B cell (primary cell): ENCODE data around the gene NDEL1. TPM values are rescaled to one million over a fixed set of nuclear protein-coding genes. Genes with fewer than 3 reads are reported as not detected.

Source experiments
- ATAC-seq: fragments of 200-7000 bp; cut with Tn5 transposase; one replicate; pipeline ENCODE4 v1.10.0; 2021; ENCODE audit warnings: low read depth, mild to moderate bottlenecking, moderate number of reproducible peaks, moderate library complexity
- CTCF ChIA-PET: fragments of 350-600 bp; sonication (Branson Sonifier 250); formaldehyde crosslinking; loops from one replicate; lab custom pipeline; 2021; ENCODE audit warnings: antibody characterized with exemption, inconsistent platforms; lab: Charles Lee
- POLR2A ChIA-PET: fragments of 350-600 bp; sonication (Branson Sonifier 250); formaldehyde crosslinking; loops from one replicate; lab custom pipeline; 2021; ENCODE audit warnings: antibody characterized with exemption; lab: Charles Lee
- DNase-seq: peaks from one replicate; pipeline ENCODE4 v3.0.0; 2013
- H2AFZ ChIP-seq: 2 replicates; pipeline ENCODE4 v1.6.1; 2012; ENCODE audit warnings: mild to moderate bottlenecking, low read depth, low read length; ENCODE audit not compliant: insufficient read depth, poor library complexity, severe bottlenecking
- H3K27ac ChIP-seq, 2 donors: 1 replicate in 1 of 2; 2 replicates in 1 of 2; pipeline ENCODE4 v1.5.1; 2012 to 2013; ENCODE audit warnings: low read length in 2 of 2, mild to moderate bottlenecking in 2 of 2, moderate library complexity in 1 of 2
- H3K27me3 ChIP-seq, 4 experiments: fragments of 200-600 bp in 1 of 4; sonication (generic) in 1 of 4; replicated peaks in 1 of 4; 1 replicate in 2 of 4; 2 replicates in 2 of 4; pipeline versions ENCODE4 v1.6.1 to v1.7.0; 2013 to 2016; ENCODE audit warnings: low read length in 3 of 4, mild to moderate bottlenecking in 2 of 4, mixed read lengths in 1 of 4, moderate library complexity in 1 of 4; ENCODE audit not compliant: insufficient read depth in 4 of 4, control insufficient read depth in 3 of 4; ENCODE audit errors: control extremely low read depth in 1 of 4
- H3K36me3 ChIP-seq, 2 experiments: replicated peaks in 1 of 2; 1 replicate in 1 of 2; 2 replicates in 1 of 2; pipeline versions ENCODE4 v1.6.1 to v1.7.1; 2013; ENCODE audit warnings: low read length in 1 of 2; ENCODE audit not compliant: insufficient read depth in 2 of 2, control insufficient read depth in 1 of 2; ENCODE audit errors: control extremely low read depth in 1 of 2, extremely low read depth in 1 of 2
- H3K4me1 ChIP-seq, 2 donors: fragments of 200-600 bp in 1 of 2; sonication (generic) in 1 of 2; 1 replicate in 1 of 2; 2 replicates in 1 of 2; pipeline versions ENCODE4 v1.5.1 to v1.6.1; 2013 to 2017; ENCODE audit warnings: low read length in 2 of 2; ENCODE audit not compliant: control insufficient read depth in 2 of 2, insufficient read depth in 2 of 2
- H3K4me2 ChIP-seq: replicated peaks from 2 replicates; pipeline ENCODE3; 2012; ENCODE audit warnings: mild to moderate bottlenecking, low read depth, low read length; ENCODE audit not compliant: poor library complexity, severe bottlenecking
- H3K4me3 ChIP-seq, 5 experiments: fragments of 200-600 bp in 1 of 5; sonication (generic) in 1 of 5; 1 replicate in 3 of 5; 2 replicates in 2 of 5; pipeline versions ENCODE4 v1.5.1 to v1.7.0; 2011 to 2016; ENCODE audit warnings: low read length in 4 of 5, mild to moderate bottlenecking in 4 of 5, low read depth in 2 of 5, control low read depth in 1 of 5, moderate library complexity in 1 of 5; ENCODE audit not compliant: insufficient read depth in 1 of 5; ENCODE audit errors: control extremely low read depth in 1 of 5, extremely low read depth in 1 of 5
- H3K79me2 ChIP-seq: fragments of 200-600 bp; sonication (generic); one replicate; pipeline ENCODE4 v1.6.0; 2016; ENCODE audit warnings: low read length; ENCODE audit not compliant: control insufficient read depth, insufficient read depth
- H3K9ac ChIP-seq: fragments of 200-600 bp; sonication (generic); 2 replicates; pipeline ENCODE4 v1.6.1; 2017; ENCODE audit warnings: mild to moderate bottlenecking, low read length, moderate library complexity
- H3K9me3 ChIP-seq, 3 donors: one replicate each; pipeline versions ENCODE4 v1.6.1 to v1.7.1; 2013; ENCODE audit warnings: low read length in 2 of 3; ENCODE audit not compliant: control insufficient read depth in 2 of 3, insufficient read depth in 1 of 3; ENCODE audit errors: control extremely low read depth in 1 of 3
- H4K20me1 ChIP-seq: 2 replicates; pipeline ENCODE4 v1.6.0; 2012; ENCODE audit warnings: mild to moderate bottlenecking, low read length; ENCODE audit not compliant: insufficient read depth, control insufficient read depth, poor library complexity, severe bottlenecking
- H3K27ac Mint-ChIP-seq: one replicate; pipeline ENCODE4 v1.8.0; 2021; ENCODE audit warnings: mixed read lengths
- H3K27me3 Mint-ChIP-seq: one replicate; pipeline ENCODE4 v1.8.0; 2021; ENCODE audit warnings: mixed read lengths
- H3K4me1 Mint-ChIP-seq: one replicate; pipeline ENCODE4 v1.8.0; 2021; ENCODE audit warnings: mixed read lengths
- H3K4me3 Mint-ChIP-seq: one replicate; pipeline ENCODE4 v1.8.0; 2021; ENCODE audit warnings: mixed read lengths
- H3K9me3 Mint-ChIP-seq: one replicate; pipeline ENCODE4 v1.8.0; 2022; ENCODE audit warnings: mixed read lengths; ENCODE audit not compliant: insufficient read depth
- EZH2 ChIP-seq: IDR thresholded peaks from 2 replicates; pipeline ENCODE4 v1.6.1; 2012; ENCODE audit warnings: borderline replicate concordance, low read depth, mild to moderate bottlenecking, moderate library complexity, low read length; ENCODE audit not compliant: insufficient read depth, poor library complexity, severe bottlenecking
- WGBS: methylation state at CpG from one replicate; pipeline ENCODE4 v1.1.5; 2013; ENCODE audit warnings: missing lambda C conversion rate; ENCODE audit not compliant: insufficient coverage; 5-methylcytosine and 5-hydroxymethylcytosine counted together
- intact Hi-C: fragments of 100-400 bp; cut with micrococcal nuclease; formaldehyde crosslinking; loops from one replicate; pipeline ENCODE4 v1.10.0; 2022
- polyA plus RNA-seq: library from polyadenylated mRNA; depleted of rRNA; stranded (reverse); fragments of >200 nt; gene quantifications from 2 replicates; pipeline ENCODE4 v1.2.3, GENCODE V29; 2012
- total RNA-seq, 2 donors: library from RNA; stranded (reverse); fragments of 120-200 nt in 1 of 2; gene quantifications; 1 replicate in 1 of 2; 2 replicates in 1 of 2; pipeline versions ENCODE4 v1.2.3 to v1.2.4, GENCODE V29; 2013 to 2022
- TF ChIP-seq, protein P1 (sequence below): fragments of 200-600 bp; IDR thresholded peaks from one replicate; pipeline ENCODE4 v1.8.0; 2022; ENCODE audit warnings: antibody characterized with exemption, mild to moderate bottlenecking

The NDEL1 gene
- total and polyA plus RNA-seq, 2 donors (not counting 1 experiment from before 2014, with no cell fraction given): 30.2 to 108 TPM

DNA sequence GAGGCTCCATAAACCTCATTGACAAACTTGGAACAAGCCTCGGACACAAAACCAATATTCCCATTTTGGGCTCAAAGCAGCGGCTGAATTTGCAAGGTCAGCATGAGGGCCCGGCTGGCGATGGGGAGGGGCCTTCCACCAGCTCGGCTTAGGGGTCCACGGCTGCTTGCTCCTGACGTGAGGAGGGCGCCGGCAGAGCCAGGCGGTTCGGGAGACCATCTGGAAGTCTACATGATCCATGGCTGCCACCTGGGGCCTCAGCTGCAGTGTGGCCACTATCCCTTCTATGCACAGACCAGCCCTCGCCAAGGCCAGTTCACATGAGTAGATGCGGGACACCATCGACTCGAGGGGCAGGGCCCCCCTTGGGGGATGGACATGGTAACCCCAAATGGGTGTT is 39.1 kb downstream of the NDEL1 start:
- H3K27ac Mint-ChIP-seq: no peak overlapping the region
- no peak for DNase-seq
- ChIA-PET POLR2A (interaction anchor here (0.5 kb wide), 1 partner anchor 27 kb away, joined by 3 read pairs; no protein-coding TSS in a partner anchor), CTCF (no interaction called here)
- no peak for TF ChIP-seq EZH2
- TF ChIP-seq, protein P1, sequence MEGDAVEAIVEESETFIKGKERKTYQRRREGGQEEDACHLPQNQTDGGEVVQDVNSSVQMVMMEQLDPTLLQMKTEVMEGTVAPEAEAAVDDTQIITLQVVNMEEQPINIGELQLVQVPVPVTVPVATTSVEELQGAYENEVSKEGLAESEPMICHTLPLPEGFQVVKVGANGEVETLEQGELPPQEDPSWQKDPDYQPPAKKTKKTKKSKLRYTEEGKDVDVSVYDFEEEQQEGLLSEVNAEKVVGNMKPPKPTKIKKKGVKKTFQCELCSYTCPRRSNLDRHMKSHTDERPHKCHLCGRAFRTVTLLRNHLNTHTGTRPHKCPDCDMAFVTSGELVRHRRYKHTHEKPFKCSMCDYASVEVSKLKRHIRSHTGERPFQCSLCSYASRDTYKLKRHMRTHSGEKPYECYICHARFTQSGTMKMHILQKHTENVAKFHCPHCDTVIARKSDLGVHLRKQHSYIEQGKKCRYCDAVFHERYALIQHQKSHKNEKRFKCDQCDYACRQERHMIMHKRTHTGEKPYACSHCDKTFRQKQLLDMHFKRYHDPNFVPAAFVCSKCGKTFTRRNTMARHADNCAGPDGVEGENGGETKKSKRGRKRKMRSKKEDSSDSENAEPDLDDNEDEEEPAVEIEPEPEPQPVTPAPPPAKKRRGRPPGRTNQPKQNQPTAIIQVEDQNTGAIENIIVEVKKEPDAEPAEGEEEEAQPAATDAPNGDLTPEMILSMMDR: no peak
- 97% methylated on average over 14 of the region's 15 CpGs for WGBS
- H3K9ac ChIP-seq: no peak overlapping the region
- H3K79me2 ChIP-seq: no peaks in the 10 kb centered on the region
- no peak overlapping the region for H2AFZ ChIP-seq
- H3K4me1 Mint-ChIP-seq: no peaks in the 10 kb centered on the region
- no peaks in the 10 kb centered on the region for H3K9me3 ChIP-seq
- no peaks in the 10 kb centered on the region for H3K4me1 ChIP-seq
- no peaks in the 10 kb centered on the region for H3K27me3 Mint-ChIP-seq
- no peak overlapping the region for H3K4me2 ChIP-seq
- H3K4me3 ChIP-seq: no peak overlapping the region
- H3K9me3 Mint-ChIP-seq: no peaks in the 10 kb centered on the region
- no peak for ATAC-seq
- H3K27ac ChIP-seq: no peak overlapping the region
- intact Hi-C loops: no loop called here
- H3K4me3 Mint-ChIP-seq: no peak overlapping the region
- H3K27me3 ChIP-seq: no peaks in the 10 kb centered on the region
- H3K36me3 ChIP-seq: peaks cover 2 to 63% of the 10 kb centered on the region in 2 experiments
- H4K20me1 ChIP-seq: no peaks in the 10 kb centered on the region

DNA sequence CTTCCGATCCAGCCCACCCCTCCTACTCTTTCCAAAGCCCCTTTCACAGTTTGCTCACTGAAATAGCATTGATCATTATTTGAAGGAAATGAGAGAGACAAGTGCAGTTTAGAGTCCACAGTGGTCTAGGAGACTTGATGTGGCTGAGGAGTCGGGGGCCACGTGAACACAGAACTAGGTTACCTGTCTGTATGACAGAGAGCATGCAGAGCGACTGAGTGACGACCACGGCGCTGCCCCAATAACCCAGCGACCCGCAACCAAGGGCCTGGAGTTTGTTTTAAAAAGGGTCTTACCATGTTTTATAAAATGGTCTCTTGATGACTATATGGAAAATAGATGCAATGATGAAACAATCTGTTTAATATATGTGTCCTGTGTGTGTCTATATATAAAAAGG is 39.5 kb downstream of the NDEL1 start:
- ChIA-PET POLR2A (interaction anchor here (0.5 kb wide), 1 partner anchor 28 kb away, joined by 3 read pairs; no protein-coding TSS in a partner anchor), CTCF (no interaction called here)
- intact Hi-C loops: no loop called here
- no peaks in the 10 kb centered on the region for H3K9me3 ChIP-seq
- no peaks in the 10 kb centered on the region for H3K4me1 ChIP-seq
- H3K4me3 ChIP-seq: no peak overlapping the region
- no peaks in the 10 kb centered on the region for H3K27me3 ChIP-seq
- no peaks in the 10 kb centered on the region for H3K4me1 Mint-ChIP-seq
- ATAC-seq (no peak), DNase-seq (no peak)
- no peak overlapping the region for H3K27ac ChIP-seq
- no peaks in the 10 kb centered on the region for H3K27me3 Mint-ChIP-seq
- TF ChIP-seq, protein P1: no peak
- no peak for TF ChIP-seq EZH2
- H3K4me2 ChIP-seq: no peak overlapping the region
- H3K79me2 ChIP-seq: no peaks in the 10 kb centered on the region
- no peaks in the 10 kb centered on the region for H4K20me1 ChIP-seq
- H2AFZ ChIP-seq: no peak overlapping the region
- no peak overlapping the region for H3K9ac ChIP-seq
- no peak overlapping the region for H3K27ac Mint-ChIP-seq
- no peak overlapping the region for H3K4me3 Mint-ChIP-seq
- peaks cover 2 to 63% of the 10 kb centered on the region in 2 experiments for H3K36me3 ChIP-seq
- H3K9me3 Mint-ChIP-seq: no peaks in the 10 kb centered on the region
- WGBS: 96% methylated on average over 8 of the region's 9 CpGs
